Measurements from ENCODE around the gene LPIN1. TPM values are rescaled to one million over a fixed set of nuclear protein-coding genes. Genes with fewer than 3 reads are reported as not detected.

Gene LPIN1
- total and polyA plus RNA-seq, 2 of the 8 experiments (the other 6 are each of a cell fraction or from before 2014, with no cell fraction given), result 4.3 to 9.8 TPM

DNA sequence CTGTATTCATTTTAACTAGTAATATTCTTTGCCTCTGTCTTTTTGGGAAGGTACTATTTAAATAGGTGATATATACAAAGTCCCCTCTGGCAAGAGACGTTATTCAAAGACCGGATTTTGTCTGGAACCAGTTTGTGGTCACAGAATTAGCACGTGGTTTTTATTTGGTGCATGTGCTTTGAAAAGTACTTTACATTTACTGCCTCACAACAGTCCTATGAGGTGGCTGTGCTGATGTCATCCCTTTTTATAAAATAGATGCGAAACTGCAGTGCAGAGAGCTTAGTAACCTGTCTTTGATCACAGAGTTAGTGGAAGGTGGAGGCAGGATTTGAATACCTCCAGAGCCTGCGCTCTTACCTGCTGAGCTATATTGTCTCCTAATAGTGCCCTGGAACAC, 4.0 kb downstream of the LPIN1 start:
- H4K91ac ChIP-seq (replicated peaks; ENCODE audit: insufficient read length, low read length), result no peak overlapping the region
- H3K9me3 ChIP-seq (ENCODE audit: insufficient read depth in 2 of 2, low read depth in 1 of 2, low read length in 1 of 2), result no peaks in the 10 kb centered on the region
- no peak overlapping the region for H3K4me3 ChIP-seq (ENCODE audit: extremely low read depth in 1 of 4, insufficient read depth in 2 of 4, low read depth in 3 of 4, low read length in 4 of 4)
- H3K27me3 ChIP-seq (replicated peaks in 1 of 4; ENCODE audit: control insufficient read depth in 3 of 4, extremely low read depth in 1 of 4, insufficient read depth in 3 of 4, low read length in 3 of 4), result peaks cover 0 to 5% (median 0%) of the 10 kb centered on the region in 4 experiments; a peak in 2 of 7 replicates
- H4K8ac ChIP-seq (ENCODE audit: extremely low read depth, insufficient read depth, low read length), result no peak overlapping the region
- H3K36me3 ChIP-seq (ENCODE audit: control insufficient read depth in 2 of 4, insufficient read depth in 4 of 4, low read length in 3 of 4), result no peaks in the 10 kb centered on the region
- FAIRE-seq (no peak), DNase-seq (ENCODE audit: low read depth in 1 of 2, low spot score in 2 of 2) (no peak)
- peaks cover 2% of the 10 kb centered on the region for H3K79me1 ChIP-seq (ENCODE audit: low read depth, low read length)
- H4K5ac ChIP-seq (ENCODE audit: insufficient read length, low read depth, low read length), result no peak overlapping the region
- H2AK5ac ChIP-seq (ENCODE audit: low read depth, low read length), result no peak overlapping the region
- ChIA-PET POLR2A (ENCODE audit: partially characterized antibody) (no interaction called here), CTCF (ENCODE audit: partially characterized antibody) (interaction anchor here (0.8 to 3.4 kb wide), 9 partner anchors 12 to 168 kb away, joined by 3 to 17 read pairs (median 3); no protein-coding TSS in a partner anchor)
- peaks cover 0 to 17% of the 10 kb centered on the region in 2 experiments; a peak in 3 of 4 replicates for H3K79me2 ChIP-seq (ENCODE audit: control insufficient read depth in 1 of 2, insufficient read depth in 2 of 2, low read length in 2 of 2)
- peaks cover 2 to 28% (median 12%) of the 10 kb centered on the region in 4 experiments; a peak in 6 of 7 replicates for H3K4me1 ChIP-seq (replicated peaks in 1 of 4; ENCODE audit: control insufficient read depth in 3 of 4, insufficient read depth in 4 of 4, low read length in 3 of 4)
- H3K18ac ChIP-seq (ENCODE audit: extremely low read depth, low read length), result no peak overlapping the region
- H2BK5ac ChIP-seq (ENCODE audit: low read depth, low read length), result no peak overlapping the region
- no peak overlapping the region for H3K9ac ChIP-seq (replicated peaks in 1 of 4; ENCODE audit: extremely low read depth in 1 of 4, low read depth in 3 of 4, low read length in 3 of 4)
- H2BK20ac ChIP-seq (ENCODE audit: low read length), result no peak overlapping the region
- H2BK120ac ChIP-seq (replicated peaks; ENCODE audit: low read depth, low read length), result no peak overlapping the region
- H3K4ac ChIP-seq (replicated peaks; ENCODE audit: insufficient read length, low read depth, low read length), result no peak overlapping the region
- no peak overlapping the region for H3K27ac ChIP-seq (ENCODE audit: low read depth, low read length)
- H3K56ac ChIP-seq (replicated peaks; ENCODE audit: insufficient read length, low read depth, low read length), result no peak overlapping the region
- no peak overlapping the region for H2BK12ac ChIP-seq (ENCODE audit: low read depth, low read length)
- peaks cover 0 to 4% of the 10 kb centered on the region in 2 experiments for H4K20me1 ChIP-seq (replicated peaks in 1 of 2; ENCODE audit: control insufficient read depth in 1 of 2, insufficient read depth in 2 of 2, low read length in 2 of 2)
- H3K23ac ChIP-seq (ENCODE audit: insufficient read length), result no peak overlapping the region
- no peak overlapping the region for H2BK15ac ChIP-seq (ENCODE audit: low read length)
- H2AFZ ChIP-seq (ENCODE audit: low read length), result no peak overlapping the region
- peaks cover 4% of the 10 kb centered on the region; the same call in 1 of the 2 replicates for H3K23me2 ChIP-seq (ENCODE audit: low read depth, low read length)
- no peak overlapping the region for H3K4me2 ChIP-seq (ENCODE audit: insufficient read depth in 1 of 2, low read depth in 2 of 2, low read length in 2 of 2)
- no peak overlapping the region for H3K14ac ChIP-seq (ENCODE audit: insufficient read length)
- 88% methylated on average over 5 of the region's 5 CpGs; no CpG with 5 or more reads in 1 of the 2 experiments for WGBS, 2 experiments (ENCODE audit: extremely low coverage in 1 of 2, insufficient coverage in 1 of 2, insufficient read length in 1 of 2, insufficient replicate concordance in 2 of 2, low coverage in 1 of 2, low lambda C conversion rate in 2 of 2, missing lambda C conversion rate in 1 of 2)
- no peak for TF ChIP-seq USF2 (IDR thresholded peaks at IDR 0.05; ENCODE audit: low read length)

Measured in H1 (cell line).